HG03045 (cell line): ENCODE measurements around the gene KDM5B.

Experiments used
- ATAC-seq: cut with Tn5 transposase; IDR thresholded peaks from one replicate; pipeline ENCODE4 v1.9.1; 2021; ENCODE audit warnings: mild to moderate bottlenecking, moderate library complexity; ENCODE audit not compliant: unreplicated experiment

The KDM5B gene

DNA sequence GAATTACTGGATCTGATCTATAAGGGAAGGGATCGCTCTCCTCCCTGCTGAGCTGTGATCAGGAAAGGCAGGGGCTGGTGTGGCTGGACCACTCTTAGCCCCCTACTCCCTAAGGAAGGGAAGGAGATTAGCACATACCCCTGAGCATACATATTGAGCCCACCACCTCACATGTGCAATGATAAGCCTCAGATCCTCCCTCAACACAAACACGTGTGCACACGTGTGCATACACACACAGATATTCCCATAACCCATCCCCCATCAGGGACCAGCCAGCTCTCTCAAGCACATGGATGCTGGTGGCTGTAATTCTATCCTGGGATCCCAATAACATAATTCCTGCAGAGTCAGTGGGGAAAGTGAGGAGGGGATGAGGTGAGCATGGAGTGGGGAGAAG, 119.1 kb downstream of the KDM5B start:
- no peak for ATAC-seq

- no peak for ATAC-seq
These were observed 119.8 kb downstream of the KDM5B start for GRCh38 chr1:202688401-202688800.

DNA sequence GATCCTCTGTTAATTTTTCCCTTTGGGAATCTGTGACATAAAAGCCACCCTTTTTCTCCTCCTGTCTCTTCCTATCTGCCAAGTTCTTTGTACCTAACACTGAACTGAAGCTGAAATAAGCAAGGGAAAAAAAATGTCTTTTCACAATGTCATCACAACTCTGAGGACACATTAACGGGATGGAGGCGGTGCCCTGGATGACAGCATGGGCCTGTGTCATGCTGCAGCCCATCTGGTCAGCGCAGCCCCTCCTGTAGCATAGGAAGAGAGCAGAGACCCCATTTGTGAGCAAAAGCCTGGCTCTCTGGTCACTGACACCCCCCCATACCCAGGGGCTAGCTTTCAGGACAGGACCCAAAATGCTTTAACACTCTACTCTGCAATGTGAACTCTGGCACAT, 120.4 kb downstream of the KDM5B start:
- no peak for ATAC-seq

DNA sequence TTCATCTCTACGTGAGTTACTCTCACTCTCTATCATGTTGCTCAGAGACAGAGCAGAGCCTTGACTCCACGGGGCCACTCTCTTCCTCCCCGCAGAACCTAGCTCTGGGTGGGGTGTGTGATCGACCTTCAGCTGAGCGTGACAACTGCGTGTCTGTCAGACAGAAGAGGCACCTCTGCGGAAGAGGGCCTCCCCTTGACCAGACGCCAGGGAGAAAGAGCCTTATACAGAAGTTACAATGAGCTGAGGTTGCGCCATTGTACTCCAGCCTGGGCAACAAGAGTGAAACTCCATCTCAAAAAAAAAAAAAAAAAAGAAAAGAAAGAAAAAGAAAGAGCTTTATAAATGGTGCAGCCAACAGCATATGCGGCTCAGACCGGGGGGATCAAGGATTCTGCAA, 120.9 kb downstream of the KDM5B start:
- no peak for ATAC-seq

- ATAC-seq = no peak
These were observed 122.6 kb downstream of the KDM5B start for GRCh38 chr1:202685641-202686040.

DNA sequence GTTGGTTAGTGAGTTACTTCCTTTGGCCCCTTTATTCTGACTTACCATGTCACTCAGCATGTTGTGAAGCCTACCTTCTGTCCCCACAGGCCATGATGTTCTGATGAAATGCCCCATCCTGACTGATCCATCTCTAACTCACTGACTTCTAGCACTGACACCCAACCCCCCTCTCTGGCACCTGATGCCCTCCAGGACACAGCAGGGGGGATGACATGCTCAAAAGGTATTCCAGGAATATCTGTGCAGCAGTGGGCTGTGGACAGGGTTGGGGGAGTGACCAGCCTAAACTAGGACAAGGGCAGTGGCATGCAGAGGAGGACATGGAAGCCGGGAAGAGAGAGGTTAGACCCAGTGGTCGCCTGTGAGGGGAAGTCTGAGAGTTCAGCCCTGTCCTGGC, 123.5 kb downstream of the KDM5B start:
- no peak for ATAC-seq

DNA sequence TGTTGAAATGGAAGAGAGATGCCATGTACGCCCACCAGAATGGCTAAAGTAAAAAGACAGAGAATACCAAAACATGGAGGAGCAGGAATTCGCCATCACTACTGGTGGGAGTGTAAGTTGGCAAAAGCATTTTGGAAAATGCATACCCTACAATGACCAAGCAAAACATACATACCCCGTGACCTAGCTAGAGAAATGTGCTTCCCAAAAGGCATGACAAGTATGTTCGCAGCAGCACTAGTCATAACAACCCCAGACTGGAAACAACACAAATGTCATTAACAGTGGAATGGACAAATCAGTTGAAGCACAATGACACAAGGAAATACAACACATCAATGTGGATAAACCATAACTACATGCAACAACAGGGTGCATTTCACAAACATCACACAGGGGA, 125.2 kb downstream of the KDM5B start:
- no peak for ATAC-seq

- no peak for ATAC-seq
These were observed 125.7 kb downstream of the KDM5B start for GRCh38 chr1:202682477-202682876.

DNA sequence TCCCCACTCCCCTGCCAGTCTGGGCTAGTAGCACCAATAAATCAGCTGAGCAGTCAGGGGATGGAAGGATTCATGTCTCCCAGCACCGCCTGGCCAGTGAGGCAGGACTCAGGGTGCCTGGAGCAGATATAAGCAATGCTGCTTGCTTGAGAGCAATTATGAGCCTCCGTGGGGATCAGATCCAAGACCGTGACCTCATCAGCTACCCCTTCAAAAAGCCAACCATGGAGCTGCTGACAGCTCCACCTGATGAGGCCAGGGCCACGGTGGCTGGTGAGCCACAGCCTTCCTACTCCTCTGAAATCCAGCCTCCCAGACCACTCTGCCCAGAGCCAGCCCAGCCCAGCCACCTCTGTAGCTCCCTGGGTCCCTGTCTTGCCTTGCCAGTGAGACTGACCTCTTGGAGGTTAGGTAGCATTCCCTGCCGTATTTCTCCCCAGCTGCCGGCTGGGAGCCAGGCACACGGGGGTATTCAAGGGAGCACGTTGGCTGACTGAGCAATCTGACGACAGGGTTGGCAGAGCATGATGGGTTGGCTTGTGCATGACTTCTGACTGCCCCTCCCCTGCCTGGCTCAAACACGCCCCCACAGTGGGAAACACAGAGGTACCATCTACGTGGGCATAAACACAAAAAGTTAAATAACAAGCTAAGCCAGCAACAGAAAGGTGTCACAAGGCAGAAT, 126.3 kb downstream of the KDM5B start:
- ATAC-seq = no peak

GRCh38 chr1:202680586-202681352, 127.5 kb downstream of the KDM5B start:
- ATAC-seq = no peak

GRCh38 chr1:202679406-202680177, 128.6 kb downstream of the KDM5B start:
- ATAC-seq = no peak

GRCh38 chr1:202677433-202677832, 130.8 kb downstream of the KDM5B start:
- no peak for ATAC-seq
